ENCODE data around the gene REEP3.
"Not testable (repeated sequence)": the region's sequence is repeated elsewhere in the genome, so short reads cannot be mapped to it uniquely, and the experiment has no call there.

Gene REEP3

GRCh38 chr10:63547628-63548360 lies 26.6 kb downstream of the REEP3 start:
- in situ Hi-C loops (cut with MboI; ENCODE audit: low sequenced_read_pairs): no loop called here

- in situ Hi-C loops (cut with MboI; ENCODE audit: low sequenced_read_pairs): no loop called here
Observed at GRCh38 chr10:63548860-63549259, 27.7 kb downstream of the REEP3 start.

- in situ Hi-C loops (cut with MboI; ENCODE audit: low sequenced_read_pairs): no loop called here
Observed at GRCh38 chr10:63549810-63550209, 28.6 kb downstream of the REEP3 start.

- in situ Hi-C loops (cut with MboI; ENCODE audit: low sequenced_read_pairs): no loop called here
Observed at GRCh38 chr10:63553031-63553430, 31.8 kb downstream of the REEP3 start.

- in situ Hi-C loops (cut with MboI; ENCODE audit: low sequenced_read_pairs): no loop called here
Observed at GRCh38 chr10:63553473-63553872, 32.3 kb downstream of the REEP3 start.

GRCh38 chr10:63554657-63555056 lies 33.5 kb downstream of the REEP3 start:
- in situ Hi-C loops (cut with MboI; ENCODE audit: low sequenced_read_pairs): no loop called here

GRCh38 chr10:63555330-63555729 lies 34.1 kb downstream of the REEP3 start:
- in situ Hi-C loops (cut with MboI; ENCODE audit: low sequenced_read_pairs): no loop called here

- in situ Hi-C loops (cut with MboI; ENCODE audit: low sequenced_read_pairs): no loop called here
Observed at GRCh38 chr10:63558132-63558784, 37.1 kb downstream of the REEP3 start.

- in situ Hi-C loops (cut with MboI; ENCODE audit: low sequenced_read_pairs): no loop called here
Observed at GRCh38 chr10:63561341-63561740, 40.1 kb downstream of the REEP3 start.

- in situ Hi-C loops (cut with MboI; ENCODE audit: low sequenced_read_pairs): no loop called here
Observed at GRCh38 chr10:63562391-63562790, 41.2 kb downstream of the REEP3 start.

- in situ Hi-C loops (cut with MboI; ENCODE audit: low sequenced_read_pairs): no loop called here
Observed at GRCh38 chr10:63562857-63563256, 41.7 kb downstream of the REEP3 start.

GRCh38 chr10:63563623-63564022 lies 42.4 kb downstream of the REEP3 start:
- in situ Hi-C loops (cut with MboI; ENCODE audit: low sequenced_read_pairs): no loop called here

GRCh38 chr10:63564731-63565130 lies 43.5 kb downstream of the REEP3 start:
- in situ Hi-C loops (cut with MboI; ENCODE audit: low sequenced_read_pairs): not testable (repeated sequence)

GRCh38 chr10:63573068-63573697 lies 52.0 kb downstream of the REEP3 start:
- in situ Hi-C loops (cut with MboI; ENCODE audit: low sequenced_read_pairs): no loop called here

GRCh38 chr10:63574011-63574410 lies 52.8 kb downstream of the REEP3 start:
- in situ Hi-C loops (cut with MboI; ENCODE audit: low sequenced_read_pairs): no loop called here

GRCh38 chr10:63576501-63576900 lies 55.3 kb downstream of the REEP3 start:
- in situ Hi-C loops (cut with MboI; ENCODE audit: low sequenced_read_pairs): no loop called here

GRCh38 chr10:63578501-63578900 lies 57.3 kb downstream of the REEP3 start:
- in situ Hi-C loops (cut with MboI; ENCODE audit: low sequenced_read_pairs): no loop called here

- in situ Hi-C loops (cut with MboI; ENCODE audit: low sequenced_read_pairs): no loop called here
Observed at GRCh38 chr10:63579371-63580014, 58.3 kb downstream of the REEP3 start.

- in situ Hi-C loops (cut with MboI; ENCODE audit: low sequenced_read_pairs): no loop called here
Observed at GRCh38 chr10:63582690-63583089, 61.5 kb downstream of the REEP3 start.

- in situ Hi-C loops (cut with MboI; ENCODE audit: low sequenced_read_pairs): no loop called here
Observed at GRCh38 chr10:63583397-63583796, 62.2 kb downstream of the REEP3 start.

GRCh38 chr10:63583909-63584724 lies 62.9 kb downstream of the REEP3 start:
- in situ Hi-C loops (cut with MboI; ENCODE audit: low sequenced_read_pairs): no loop called here

All from hTERT RPE-1 (cell line).